ENCODE measurements around the gene HJV. TPM values are rescaled to one million over a fixed set of nuclear protein-coding genes. Genes with fewer than 3 reads are reported as not detected.
"Not testable (repeated sequence)": the region's sequence is repeated elsewhere in the genome, so short reads cannot be mapped to it uniquely, and the experiment has no call there.

Gene HJV
- total RNA-seq, 1 donor from 2014 or later: not detected

DNA sequence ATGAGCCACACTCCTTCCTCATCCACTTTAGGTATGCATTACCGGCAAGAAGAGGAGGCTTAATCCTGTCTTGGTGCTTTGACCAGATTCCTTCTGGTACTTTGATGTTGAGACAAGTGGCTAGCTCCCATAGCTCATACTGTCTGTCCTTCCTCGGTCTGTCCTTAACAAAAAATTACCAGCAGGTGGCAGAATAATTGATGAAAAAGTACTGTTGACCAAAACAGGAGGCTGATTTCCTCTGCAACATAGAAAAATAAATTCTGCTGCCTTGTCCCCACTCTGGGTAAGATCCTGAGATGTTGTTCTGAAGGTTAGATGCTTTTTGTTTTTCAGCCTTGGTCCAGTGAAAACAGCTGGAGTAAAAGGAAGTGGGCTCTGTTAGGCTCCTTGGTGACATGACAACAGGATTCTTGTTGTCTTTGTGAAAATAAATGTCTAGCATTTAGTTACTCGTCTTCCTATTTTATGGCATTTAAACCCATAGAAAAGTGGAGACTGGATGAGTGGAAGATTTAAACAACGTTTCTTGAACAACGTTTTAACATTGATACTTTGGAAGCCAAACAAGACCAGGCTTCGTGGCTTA is 11.2 kb upstream of the HJV start:
- peaks cover 18% of the 10 kb centered on the region for H3K27me3 Mint-ChIP-seq
- DNase-seq (ENCODE audit: extremely low spot score, unreplicated experiment): no peak
- peaks cover 23% of the 10 kb centered on the region for H3K4me1 Mint-ChIP-seq (ENCODE audit: unreplicated experiment)
- H3K36me3 Mint-ChIP-seq: peaks cover 4% of the 10 kb centered on the region
- peak overlapping the region; percentile 66 for H3K27ac Mint-ChIP-seq
- no peaks in the 10 kb centered on the region for H3K9me3 Mint-ChIP-seq
- peak overlapping the region; percentile 3 for H3K4me3 Mint-ChIP-seq
- peak; percentile 66 for TF ChIP-seq CTCF (conservative IDR thresholded peaks at IDR 0.05)

GRCh38 chr1:146031476-146031875 is 9.9 kb upstream of the HJV start:
- DNase-seq (ENCODE audit: extremely low spot score, unreplicated experiment): no peak
- TF ChIP-seq CTCF (conservative IDR thresholded peaks at IDR 0.05): no peak
- Mint-ChIP-seq H3K4me3 (no peak overlapping the region), H3K4me1 (ENCODE audit: unreplicated experiment) (peaks cover 15% of the 10 kb centered on the region), H3K36me3 (no peaks in the 10 kb centered on the region), H3K9me3 (no peaks in the 10 kb centered on the region), H3K27me3 (peaks cover 7% of the 10 kb centered on the region), H3K27ac (no peak overlapping the region)

DNA sequence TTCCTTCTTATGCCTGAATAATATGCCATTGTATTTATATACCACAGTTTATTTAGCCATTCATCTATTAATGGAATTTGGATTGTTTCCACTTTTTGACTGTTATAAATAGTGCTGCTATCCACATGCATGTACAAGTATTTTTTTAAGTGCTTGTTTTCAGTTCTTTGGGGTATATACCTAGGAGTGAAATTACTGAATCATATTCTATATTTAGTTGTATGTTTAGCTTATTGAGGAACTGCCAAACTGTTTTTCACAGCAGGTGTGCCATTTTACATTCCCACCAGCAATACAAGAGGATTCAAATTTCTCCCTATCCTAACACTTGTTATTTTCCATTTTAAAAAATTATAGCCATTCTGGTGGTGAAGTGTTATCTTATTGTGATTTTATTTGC is 7.6 kb upstream of the HJV start:
- H3K27ac Mint-ChIP-seq: no peak overlapping the region
- no peaks in the 10 kb centered on the region for H3K36me3 Mint-ChIP-seq
- H3K9me3 Mint-ChIP-seq: no peaks in the 10 kb centered on the region
- TF ChIP-seq CTCF (conservative IDR thresholded peaks at IDR 0.05): no peak
- no peak for DNase-seq (ENCODE audit: extremely low spot score, unreplicated experiment)
- H3K27me3 Mint-ChIP-seq: peaks cover 13% of the 10 kb centered on the region
- no peak overlapping the region for H3K4me3 Mint-ChIP-seq
- peaks cover 3% of the 10 kb centered on the region for H3K4me1 Mint-ChIP-seq (ENCODE audit: unreplicated experiment)

- not testable (repeated sequence) for H3K27ac Mint-ChIP-seq; DNase-seq (ENCODE audit: extremely low spot score, unreplicated experiment); H3K9me3 Mint-ChIP-seq; H3K4me3 Mint-ChIP-seq; H3K36me3 Mint-ChIP-seq; H3K4me1 Mint-ChIP-seq (ENCODE audit: unreplicated experiment)
- H3K27me3 Mint-ChIP-seq: peaks cover 35% of the 10 kb centered on the region
These were observed 5.1 kb upstream of the HJV start for GRCh38 chr1:146026650-146027049.

DNA sequence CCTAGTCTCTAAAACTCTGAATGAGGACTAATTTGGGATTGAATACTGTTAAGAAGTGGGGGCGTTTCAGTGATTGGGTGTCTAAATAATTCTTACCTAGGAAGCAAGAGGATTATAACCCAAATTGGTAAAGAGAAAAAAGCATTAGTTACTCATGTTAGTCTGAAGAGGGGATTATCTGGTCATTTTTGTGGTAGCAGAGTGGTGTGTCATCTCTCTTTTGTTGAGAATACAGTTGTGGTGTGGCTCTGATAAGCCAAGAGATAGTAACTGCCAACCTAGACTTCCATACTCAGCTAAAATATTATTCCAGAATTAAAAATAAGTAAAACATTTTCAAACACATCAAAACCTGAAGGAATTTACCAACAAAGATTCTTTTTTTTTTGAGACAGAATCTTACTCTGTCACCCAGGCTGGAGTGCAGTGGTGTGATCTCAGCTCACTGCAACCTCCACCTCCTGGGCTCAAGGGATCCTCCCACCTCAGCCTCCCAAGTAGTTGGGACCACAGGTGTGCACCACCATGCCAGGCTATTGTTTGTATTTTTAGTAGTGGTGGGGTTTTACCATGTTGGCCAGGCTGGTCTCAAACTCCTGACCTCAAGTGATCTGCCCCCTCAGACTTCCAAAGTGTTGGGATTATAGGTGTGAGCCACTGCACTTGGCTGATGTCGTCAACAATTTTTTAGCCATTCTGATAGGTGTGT is 4.4 kb upstream of the HJV start:
- not testable (repeated sequence) for H3K27ac Mint-ChIP-seq; H3K36me3 Mint-ChIP-seq; H3K9me3 Mint-ChIP-seq; H3K4me1 Mint-ChIP-seq (ENCODE audit: unreplicated experiment); H3K4me3 Mint-ChIP-seq; DNase-seq (ENCODE audit: extremely low spot score, unreplicated experiment)
- peaks cover 42% of the 10 kb centered on the region for H3K27me3 Mint-ChIP-seq

DNA sequence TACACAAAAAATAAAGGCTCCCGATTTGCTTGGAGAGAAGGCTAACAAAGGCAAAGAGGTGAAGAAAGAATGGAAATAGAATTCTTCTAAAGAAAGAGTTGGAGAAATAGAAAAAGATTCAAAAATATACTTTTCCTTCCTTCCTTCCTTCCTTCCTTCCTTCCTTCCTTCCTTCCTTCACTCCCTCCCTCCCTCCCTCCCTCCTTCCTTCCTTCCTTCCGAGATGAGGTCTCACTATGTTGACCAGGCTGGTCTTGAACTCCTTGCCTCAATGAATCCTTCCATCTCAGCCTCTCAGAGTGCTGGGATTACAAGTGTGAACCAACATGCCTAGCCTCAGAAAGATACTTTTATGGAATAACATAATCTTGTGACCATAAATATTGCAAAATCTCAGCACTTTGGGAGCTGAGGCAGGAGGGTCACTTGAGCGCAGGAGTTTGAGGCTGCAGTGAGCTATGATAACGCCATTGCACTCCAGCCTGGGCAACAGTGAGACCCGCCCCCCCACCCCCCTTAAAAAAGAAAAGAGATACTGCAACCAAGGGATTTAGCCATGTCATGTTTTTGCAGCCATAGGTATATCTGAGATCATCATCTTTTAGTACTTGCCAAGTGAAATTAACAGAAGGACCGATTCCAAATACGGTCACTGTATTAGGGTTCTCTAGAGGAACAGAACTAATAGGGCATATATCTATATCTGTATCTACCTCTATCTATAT is 1.0 kb upstream of the HJV start:
- TF ChIP-seq CTCF (conservative IDR thresholded peaks at IDR 0.05): no peak
- Mint-ChIP-seq H3K27me3 (peaks cover 75% of the 10 kb centered on the region), H3K36me3 (peaks cover 4% of the 10 kb centered on the region), H3K9me3 (no peaks in the 10 kb centered on the region), H3K4me3 (no peak overlapping the region), H3K4me1 (ENCODE audit: unreplicated experiment) (no peaks in the 10 kb centered on the region), H3K27ac (no peak overlapping the region)
- DNase-seq (ENCODE audit: extremely low spot score, unreplicated experiment): no peak

Data from type B pancreatic cell (in vitro differentiated cells).